HEK293T (cell line): ENCODE measurements around the gene GEMIN7.

Experiments
- CTCF ChIA-PET: fragments of 350-600 bp; formaldehyde crosslinking; extraction: SDS; loops from one replicate; lab custom pipeline; 2021; ENCODE audit warnings: antibody characterized with exemption, inconsistent platforms; lab: Yijun Ruan, JAX
- POLR2A ChIA-PET: fragments of 350-600 bp; formaldehyde crosslinking; extraction: SDS; loops from one replicate; lab custom pipeline; 2020; ENCODE audit warnings: antibody characterized with exemption, inconsistent platforms; lab: Yijun Ruan, JAX
- DNase-seq: peaks from one replicate; pipeline ENCODE4 v3.0.0; 2012; ENCODE audit warnings: mixed read lengths; ENCODE audit errors: extremely low spot score
- ARNT ChIP-seq: fragments of 450-650 bp; IDR thresholded peaks from 2 replicates; pipeline ENCODE4 v1.6.1; 2017; ENCODE audit warnings: mild to moderate bottlenecking
- BHLHE40 ChIP-seq: fragments of 450-650 bp; IDR thresholded peaks from 2 replicates; pipeline ENCODE4 v1.6.1; 2016; ENCODE audit warnings: mild to moderate bottlenecking, moderate library complexity, borderline replicate concordance
- CTBP1 ChIP-seq: fragments of 450-650 bp; IDR thresholded peaks from 2 replicates; pipeline ENCODE4 v1.6.1; 2016; ENCODE audit warnings: borderline replicate concordance
- ELF4 ChIP-seq: fragments of 450-650 bp; IDR thresholded peaks from 2 replicates; pipeline ENCODE4 v1.6.1; 2017; ENCODE audit warnings: antibody characterized with exemption
- FOXA1 ChIP-seq: fragments of 450-650 bp; IDR thresholded peaks from 2 replicates; pipeline ENCODE4 v1.6.1; 2016; ENCODE audit warnings: mild to moderate bottlenecking
- FOXK2 ChIP-seq: fragments of 450-650 bp; IDR thresholded peaks from 2 replicates; pipeline ENCODE4 v1.6.1; 2016; ENCODE audit warnings: mild to moderate bottlenecking
- FOXM1 ChIP-seq: fragments of 450-650 bp; IDR thresholded peaks from 2 replicates; pipeline ENCODE4 v1.6.1; 2017; ENCODE audit warnings: mild to moderate bottlenecking, borderline replicate concordance
- HDGF ChIP-seq: fragments of 450-650 bp; IDR thresholded peaks from 2 replicates; pipeline ENCODE4 v1.6.1; 2017; ENCODE audit warnings: antibody characterized with exemption, borderline replicate concordance
- L3MBTL2 ChIP-seq: fragments of 450-650 bp; conservative IDR thresholded peaks from 2 replicates; pipeline ENCODE4 v1.6.1; 2016; ENCODE audit warnings: mild to moderate bottlenecking
- LEF1 ChIP-seq: fragments of 450-650 bp; IDR thresholded peaks from 2 replicates; pipeline ENCODE4 v1.6.1; 2017; ENCODE audit warnings: mild to moderate bottlenecking, borderline replicate concordance
- NFRKB ChIP-seq: fragments of 450-650 bp; IDR thresholded peaks from 2 replicates; pipeline ENCODE4 v1.6.1; 2016; ENCODE audit warnings: mild to moderate bottlenecking, moderate library complexity
- SP1 ChIP-seq: fragments of 450-650 bp; IDR thresholded peaks from 2 replicates; pipeline ENCODE4 v1.6.1; 2017
- SUZ12 ChIP-seq: fragments of 450-650 bp; IDR thresholded peaks from 2 replicates; pipeline ENCODE4 v1.6.1; 2016; ENCODE audit warnings: mild to moderate bottlenecking
- TARDBP ChIP-seq: fragments of 450-650 bp; IDR thresholded peaks from 2 replicates; pipeline ENCODE4 v1.6.1; 2016
- ZNF384 ChIP-seq: fragments of 450-650 bp; IDR thresholded peaks from 2 replicates; pipeline ENCODE4 v1.6.1; 2016
- TF ChIP-seq, protein P1 (sequence below): fragments of 450-650 bp; IDR thresholded peaks from 2 replicates; pipeline ENCODE4 v1.6.1; 2016

The GEMIN7 gene

DNA sequence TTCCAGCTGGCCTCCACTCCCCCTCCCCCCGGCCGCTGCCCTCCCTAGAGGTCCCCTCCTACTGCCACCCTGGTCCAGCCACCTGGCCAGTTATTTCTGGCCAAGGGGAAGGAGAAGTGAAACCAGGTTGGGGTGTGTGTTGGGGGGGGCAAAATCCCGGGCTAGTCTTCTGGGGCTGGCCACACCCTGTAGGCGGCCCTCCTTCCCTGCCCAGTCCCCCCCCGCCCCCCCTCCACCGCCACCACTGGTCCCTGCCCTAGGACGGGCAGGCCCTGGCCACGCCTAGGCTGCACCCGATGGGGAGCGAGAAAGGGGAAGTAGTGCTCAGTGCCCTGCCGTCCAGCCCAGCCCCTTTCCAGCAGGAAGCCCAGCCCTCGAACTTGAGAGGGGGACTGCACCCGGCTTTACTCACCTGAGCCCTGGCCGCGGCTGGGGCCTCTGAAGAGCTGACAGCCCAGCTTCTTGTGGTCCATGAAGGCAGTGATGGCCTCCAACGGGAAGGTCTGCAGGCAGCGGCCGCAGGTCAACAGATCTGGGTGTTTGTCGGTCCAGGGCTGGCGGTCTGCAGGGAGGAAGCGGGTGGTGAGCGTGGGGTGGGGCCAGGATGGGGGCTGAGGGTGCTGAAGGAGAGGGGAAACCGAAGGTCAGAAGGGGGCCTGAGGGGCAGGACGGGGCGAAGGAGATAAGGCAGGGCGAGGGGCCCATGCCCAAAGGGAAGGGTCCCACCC is 3.6 kb upstream of the GEMIN7 start:
- no peak for DNase-seq
- TF ChIP-seq BHLHE40: no peak
- TF ChIP-seq CTBP1: no peak
- TF ChIP-seq ELF4: no peak
- TF ChIP-seq ZNF384: no peak
- TF ChIP-seq L3MBTL2: no peak
- TF ChIP-seq ARNT: no peak
- no peak for TF ChIP-seq TARDBP
- ChIA-PET CTCF (interaction anchor here (1.4 kb wide), 1 partner anchor 16 kb away, joined by 6 read pairs; no protein-coding TSS in a partner anchor), POLR2A (interaction anchor here (2.4 to 3.7 kb wide), 2 partner anchors 17 to 36 kb away, joined by 12 to 21 read pairs; partner anchors contain the start of genes CLASRP and PPP1R37)

DNA sequence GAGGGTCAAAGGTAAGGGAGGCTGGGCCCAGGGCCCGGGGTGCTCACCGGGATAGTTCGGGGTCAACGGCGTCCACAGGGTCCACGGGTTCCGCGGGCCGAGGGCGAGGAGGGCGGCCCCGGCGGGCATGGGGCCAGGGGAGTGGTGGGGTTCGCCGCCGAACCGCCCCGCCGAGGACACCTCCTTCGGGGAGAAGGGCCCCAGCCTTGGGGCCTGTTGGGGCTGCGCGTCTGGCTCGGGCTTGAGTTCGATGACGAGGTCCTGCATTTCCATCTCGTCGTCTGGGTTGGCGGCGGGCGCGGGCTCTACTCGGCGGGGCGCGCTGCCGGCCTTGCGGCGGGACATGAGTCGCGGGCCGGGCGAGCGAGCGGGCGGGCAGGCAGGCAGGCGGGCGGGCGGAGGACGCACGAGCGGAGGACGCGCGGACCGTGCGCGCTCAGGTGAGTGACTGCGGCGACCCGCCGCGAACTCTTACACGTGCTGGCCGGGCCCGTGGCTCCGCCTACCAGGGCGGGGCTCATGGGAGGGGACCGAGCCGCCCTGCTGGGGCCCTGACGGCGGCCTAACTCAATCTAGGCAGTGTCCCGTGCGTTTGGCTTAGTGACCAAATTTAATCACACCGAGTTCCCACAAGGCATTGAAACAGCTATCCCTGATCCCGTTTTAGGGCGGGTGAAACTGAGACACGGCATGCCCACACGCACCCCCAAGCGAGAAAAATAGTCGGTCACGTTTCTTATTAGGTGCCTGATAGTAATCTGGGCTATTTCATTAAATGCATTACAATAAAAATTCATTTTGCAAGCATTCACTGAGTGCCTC is 2.8 kb upstream of the GEMIN7 start, which contains the start of gene ZNF296:
ZNF296 (minus strand) TSS at position 450 of the 822 bp plus-strand sequence; CDS start at position 345, 105 bp downstream.
- TF ChIP-seq HDGF (no peak), FOXM1 (no peak), BHLHE40 (no peak), L3MBTL2 (no peak), SP1 (no peak), ZNF384 (no peak), ARNT (no peak)
- TF ChIP-seq, protein P1, sequence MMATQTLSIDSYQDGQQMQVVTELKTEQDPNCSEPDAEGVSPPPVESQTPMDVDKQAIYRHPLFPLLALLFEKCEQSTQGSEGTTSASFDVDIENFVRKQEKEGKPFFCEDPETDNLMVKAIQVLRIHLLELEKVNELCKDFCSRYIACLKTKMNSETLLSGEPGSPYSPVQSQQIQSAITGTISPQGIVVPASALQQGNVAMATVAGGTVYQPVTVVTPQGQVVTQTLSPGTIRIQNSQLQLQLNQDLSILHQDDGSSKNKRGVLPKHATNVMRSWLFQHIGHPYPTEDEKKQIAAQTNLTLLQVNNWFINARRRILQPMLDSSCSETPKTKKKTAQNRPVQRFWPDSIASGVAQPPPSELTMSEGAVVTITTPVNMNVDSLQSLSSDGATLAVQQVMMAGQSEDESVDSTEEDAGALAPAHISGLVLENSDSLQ: peak; percentile 60
- CTCF ChIA-PET: no interaction called here
- POLR2A ChIA-PET: interaction anchor here (0.6 to 3.7 kb wide), 3 partner anchors 10 to 37 kb away, joined by 3 to 21 read pairs (median 12); partner anchors contain the start of genes CLASRP and PPP1R37
- DNase-seq: peak; percentile 83

DNA sequence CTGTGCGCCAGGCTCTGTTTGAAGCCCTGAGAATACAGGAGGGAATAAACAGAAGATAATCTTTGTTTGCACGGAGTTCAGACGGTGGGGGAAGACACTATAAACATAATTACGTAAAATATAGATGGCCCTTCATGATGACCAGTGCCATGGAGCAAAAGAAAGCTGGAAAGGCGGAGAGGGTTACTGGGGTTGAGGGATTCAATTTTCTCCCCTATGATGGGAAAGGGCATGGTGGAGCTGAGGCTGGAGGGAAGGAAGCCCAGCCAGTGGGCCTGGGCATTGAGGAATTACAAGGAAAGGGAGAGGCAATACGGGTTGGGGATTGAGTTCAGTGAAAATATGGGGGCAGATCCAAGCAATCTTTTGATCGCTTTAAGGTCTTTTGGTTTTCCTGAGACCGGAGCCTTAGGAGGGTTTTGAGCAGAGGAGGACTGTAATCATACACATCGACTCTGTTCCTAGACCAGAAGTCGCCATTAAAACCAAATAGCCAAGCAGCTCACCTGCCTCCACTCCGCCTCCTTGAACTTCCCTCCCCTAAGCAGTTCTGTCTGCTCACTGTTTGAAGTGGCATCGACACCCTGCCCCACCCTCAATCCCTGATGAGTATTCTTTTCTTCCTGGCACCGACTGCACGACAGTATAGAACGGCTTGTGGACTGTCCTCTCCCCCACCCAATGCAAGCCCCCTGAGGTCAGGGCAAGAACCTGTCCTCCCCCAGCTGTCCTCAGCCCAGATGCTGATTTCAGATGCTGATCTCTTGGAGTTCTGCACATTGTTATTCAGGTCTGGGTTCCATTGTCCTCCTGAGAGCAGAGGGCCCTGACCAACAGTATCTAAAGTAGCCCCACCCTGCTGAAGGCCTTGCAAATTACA is 2.0 kb upstream of the GEMIN7 start:
- ChIA-PET POLR2A (interaction anchor here (0.6 to 3.7 kb wide), 2 partner anchors 11 to 15 kb away, joined by 3 to 21 read pairs; partner anchors contain the start of gene PPP1R37), CTCF (no interaction called here)
- TF ChIP-seq TARDBP (no peak), L3MBTL2 (peak; percentile 17; the same call in 1 of the 2 replicates), HDGF (no peak)
- no peak for DNase-seq

DNA sequence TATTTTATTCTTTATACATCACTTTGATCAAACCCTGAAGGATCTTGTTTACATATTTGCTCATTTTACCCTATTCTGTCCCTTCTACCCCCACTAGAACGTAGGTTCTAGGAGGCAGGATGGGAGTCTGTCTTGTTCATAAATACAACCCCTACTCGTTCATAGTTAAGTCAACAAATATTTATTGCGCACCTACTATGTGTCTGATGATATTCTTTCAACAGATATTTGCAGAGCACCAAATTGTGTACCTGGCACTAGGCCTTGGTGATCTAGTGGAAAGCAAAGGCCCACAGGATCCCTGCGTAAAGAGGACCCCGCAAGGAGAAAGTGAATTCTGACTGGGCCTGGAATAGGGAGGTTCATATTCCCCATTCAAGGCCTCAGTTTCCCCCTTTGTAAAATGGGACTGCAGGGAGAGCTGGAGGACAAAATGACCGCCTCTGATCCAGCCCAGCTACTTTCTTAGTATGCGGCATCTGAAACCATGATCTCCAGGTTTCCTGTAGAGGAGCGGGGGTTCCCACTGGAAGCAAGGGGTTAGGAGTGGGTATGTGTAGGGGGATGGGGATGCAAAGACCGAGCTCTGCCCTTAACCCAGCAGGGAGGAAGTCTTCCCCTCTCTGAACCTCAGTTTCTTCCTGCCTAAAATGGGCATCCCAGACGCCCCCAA is 534 bp upstream of the GEMIN7 start:
- TF ChIP-seq L3MBTL2 (0 out of 2 replicates have a peak, but pooled peaks have one; percentile 38), NFRKB (no peak)
- POLR2A ChIA-PET: interaction anchor here (0.6 to 2.7 kb wide), 6 partner anchors 10 to 76 kb away, joined by 3 to 44 read pairs (median 4); partner anchors contain the start of genes CLASRP and PPP1R37
- CTCF ChIA-PET: no interaction called here

DNA sequence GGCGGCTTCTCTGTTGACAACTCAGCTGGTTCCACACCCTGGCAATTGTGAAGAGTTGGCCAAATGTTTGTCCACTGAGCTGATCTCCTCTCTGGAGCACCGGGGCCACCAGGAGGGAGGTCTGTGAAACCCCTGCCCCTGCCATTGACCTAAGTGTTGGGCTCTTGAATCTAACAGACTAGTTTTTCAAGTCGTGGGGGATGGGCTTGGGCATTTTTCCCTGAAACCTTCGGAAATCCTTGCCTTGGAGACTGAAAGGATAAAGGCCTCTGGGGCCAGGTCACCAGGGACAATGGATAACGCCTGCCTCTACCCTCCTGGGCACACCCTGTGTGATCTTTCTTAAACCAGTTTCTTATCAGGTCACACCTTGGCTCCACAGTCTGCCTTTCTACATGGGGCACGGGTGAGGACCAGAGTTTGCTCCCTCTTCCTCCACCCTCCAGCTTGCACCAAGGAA is 881 bp downstream of the GEMIN7 start:
- no peak for TF ChIP-seq HDGF
- TF ChIP-seq CTBP1: no peak
- TF ChIP-seq FOXA1: no peak
- no peak for TF ChIP-seq ARNT
- no peak for TF ChIP-seq FOXM1
- TF ChIP-seq SP1: no peak
- no peak for TF ChIP-seq FOXK2
- TF ChIP-seq, protein P1: no peak
- TF ChIP-seq NFRKB: no peak
- TF ChIP-seq ELF4: no peak
- no peak for TF ChIP-seq L3MBTL2
- no peak for TF ChIP-seq ZNF384
- no peak for TF ChIP-seq SUZ12
- no peak for TF ChIP-seq BHLHE40
- no peak for TF ChIP-seq LEF1
- CTCF ChIA-PET: no interaction called here
- POLR2A ChIA-PET: interaction anchor here (0.6 to 2.7 kb wide), 4 partner anchors 11 to 141 kb away, joined by 3 to 44 read pairs (median 8); partner anchors contain the start of genes CLASRP and PPP1R37
- no peak for DNase-seq

More for the DNA sequence above, 534 bp upstream of the GEMIN7 start:
- DNase-seq: no peak
